ENCODE results near the gene SMIM31. TPM values are rescaled to one million over a fixed set of nuclear protein-coding genes. Genes with fewer than 3 reads are reported as not detected.

Gene SMIM31
- total RNA-seq, 4 donors from 2014 or later = not detected

- H3K4me1 ChIP-seq = peaks cover 0 to 9% (median 0%) of the 10 kb centered on the region in 3 donors
- H3K4me3 ChIP-seq = no peak overlapping the region
- no peak for DNase-seq
- no peak overlapping the region for H3K27ac ChIP-seq
- no peaks in the 10 kb centered on the region for H3K36me3 ChIP-seq
- TF ChIP-seq POLR2A (IDR thresholded peaks at IDR 0.05) (no peak), CTCF (IDR thresholded peaks at IDR 0.05) (peak in 2 of 6 experiments; percentile 18 to 26)
- no peaks in the 10 kb centered on the region for H3K27me3 ChIP-seq
- no peaks in the 10 kb centered on the region for H3K9me3 ChIP-seq
- intact Hi-C loops (cut with DNase I) = no loop called here
- 47 to 48% methylated on average over 5 of the region's 5 CpGs for WGBS, 2 donors
Observed at GRCh38 chr4:164768516-164768915, 14.6 kb downstream of the SMIM31 start.

GRCh38 chr4:164770010-164770724 lies 16.2 kb downstream of the SMIM31 start:
- Histone ChIP-seq H3K27ac (no peak overlapping the region), H3K4me3 (no peak overlapping the region), H3K27me3 (no peaks in the 10 kb centered on the region), H3K9me3 (no peaks in the 10 kb centered on the region), H3K36me3 (no peaks in the 10 kb centered on the region), H3K4me1 (peaks cover 0 to 9% (median 0%) of the 10 kb centered on the region in 3 donors)
- no peak for DNase-seq
- TF ChIP-seq POLR2A (IDR thresholded peaks at IDR 0.05) (no peak), CTCF (IDR thresholded peaks at IDR 0.05) (no peak)
- 40 to 47% methylated on average over 4 of the region's 4 CpGs for WGBS, 2 donors
- intact Hi-C loops (cut with DNase I) = no loop called here

GRCh38 chr4:164771088-164771487 lies 17.2 kb downstream of the SMIM31 start:
- Histone ChIP-seq H3K36me3 (no peaks in the 10 kb centered on the region), H3K4me1 (peaks cover 0 to 9% (median 0%) of the 10 kb centered on the region in 3 donors), H3K27me3 (no peaks in the 10 kb centered on the region), H3K4me3 (no peak overlapping the region), H3K9me3 (no peaks in the 10 kb centered on the region), H3K27ac (no peak overlapping the region)
- intact Hi-C loops (cut with DNase I) = no loop called here
- no peak for TF ChIP-seq POLR2A (IDR thresholded peaks at IDR 0.05)
- no peak for TF ChIP-seq CTCF (IDR thresholded peaks at IDR 0.05)
- DNase-seq = no peak
- 57 to 68% methylated on average over 5 of the region's 5 CpGs for WGBS, 2 donors

GRCh38 chr4:164772076-164772475 lies 18.1 kb downstream of the SMIM31 start:
- WGBS, 2 donors = 77 to 81% methylated on average over 7 of the region's 7 CpGs
- Histone ChIP-seq H3K27ac (no peak overlapping the region), H3K9me3 (no peaks in the 10 kb centered on the region), H3K4me1 (peaks cover 0 to 9% (median 0%) of the 10 kb centered on the region in 3 donors), H3K36me3 (no peaks in the 10 kb centered on the region), H3K27me3 (no peaks in the 10 kb centered on the region), H3K4me3 (no peak overlapping the region)
- no peak for DNase-seq
- intact Hi-C loops (cut with DNase I) = no loop called here
- TF ChIP-seq CTCF (IDR thresholded peaks at IDR 0.05) = no peak
- no peak for TF ChIP-seq POLR2A (IDR thresholded peaks at IDR 0.05)

- TF ChIP-seq POLR2A (IDR thresholded peaks at IDR 0.05) (no peak), CTCF (IDR thresholded peaks at IDR 0.05) (no peak)
- Histone ChIP-seq H3K9me3 (no peaks in the 10 kb centered on the region), H3K27ac (no peak overlapping the region), H3K4me3 (no peak overlapping the region), H3K27me3 (no peaks in the 10 kb centered on the region), H3K4me1 (no peaks in the 10 kb centered on the region), H3K36me3 (no peaks in the 10 kb centered on the region)
- DNase-seq = no peak
- intact Hi-C loops (cut with DNase I) = no loop called here
- WGBS, 2 donors = 88 to 91% methylated on average over 7 of the region's 7 CpGs
Observed at GRCh38 chr4:164779080-164779479, 25.1 kb downstream of the SMIM31 start.
